Astrocyte of the spinal cord (primary cell): ENCODE results near the gene TCF12.

Experiments used
- DNase-seq: peaks from one replicate; pipeline ENCODE4 v3.0.0; 2011; ENCODE audit warnings: low read depth, low spot score
- H3K4me3 ChIP-seq: 2 replicates; pipeline ENCODE4 v1.5.1; 2011; ENCODE audit warnings: low read depth, mild to moderate bottlenecking, low read length, moderate library complexity
- in situ Hi-C: cut with HindIII; loops from 2 replicates; pipeline ENCODE4 v1.10.0; 2017; ENCODE audit warnings: low sequenced_read_pairs
- TF ChIP-seq, protein P1 (sequence below): IDR thresholded peaks from 2 replicates; pipeline ENCODE4 v1.5.1; 2012; ENCODE audit warnings: low read depth, mild to moderate bottlenecking, low read length, inconsistent platforms

Gene TCF12

DNA sequence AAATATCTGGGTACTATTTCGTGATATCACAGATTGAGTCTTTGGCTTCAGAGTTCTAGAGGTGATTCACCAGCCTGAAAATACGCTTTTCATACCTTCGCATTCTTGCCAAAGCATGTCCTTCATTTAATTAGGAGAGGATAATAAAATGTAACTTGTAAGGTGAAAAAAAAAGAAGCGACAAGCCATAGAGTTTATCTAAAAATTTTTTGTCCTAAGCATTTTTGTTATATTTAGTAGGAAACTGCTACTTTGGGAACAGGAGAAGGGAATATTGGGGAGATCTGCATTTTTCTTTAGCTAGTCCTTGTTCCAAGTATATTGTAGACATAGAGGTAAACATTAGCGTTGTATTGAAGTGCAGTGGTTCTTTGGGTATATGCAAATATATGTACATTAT lies 120.1 kb downstream of the TCF12 start:
- no peak overlapping the region for H3K4me3 ChIP-seq
- no peak for DNase-seq
- in situ Hi-C loops: no loop called here
- TF ChIP-seq, protein P1, sequence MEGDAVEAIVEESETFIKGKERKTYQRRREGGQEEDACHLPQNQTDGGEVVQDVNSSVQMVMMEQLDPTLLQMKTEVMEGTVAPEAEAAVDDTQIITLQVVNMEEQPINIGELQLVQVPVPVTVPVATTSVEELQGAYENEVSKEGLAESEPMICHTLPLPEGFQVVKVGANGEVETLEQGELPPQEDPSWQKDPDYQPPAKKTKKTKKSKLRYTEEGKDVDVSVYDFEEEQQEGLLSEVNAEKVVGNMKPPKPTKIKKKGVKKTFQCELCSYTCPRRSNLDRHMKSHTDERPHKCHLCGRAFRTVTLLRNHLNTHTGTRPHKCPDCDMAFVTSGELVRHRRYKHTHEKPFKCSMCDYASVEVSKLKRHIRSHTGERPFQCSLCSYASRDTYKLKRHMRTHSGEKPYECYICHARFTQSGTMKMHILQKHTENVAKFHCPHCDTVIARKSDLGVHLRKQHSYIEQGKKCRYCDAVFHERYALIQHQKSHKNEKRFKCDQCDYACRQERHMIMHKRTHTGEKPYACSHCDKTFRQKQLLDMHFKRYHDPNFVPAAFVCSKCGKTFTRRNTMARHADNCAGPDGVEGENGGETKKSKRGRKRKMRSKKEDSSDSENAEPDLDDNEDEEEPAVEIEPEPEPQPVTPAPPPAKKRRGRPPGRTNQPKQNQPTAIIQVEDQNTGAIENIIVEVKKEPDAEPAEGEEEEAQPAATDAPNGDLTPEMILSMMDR: no peak

DNA sequence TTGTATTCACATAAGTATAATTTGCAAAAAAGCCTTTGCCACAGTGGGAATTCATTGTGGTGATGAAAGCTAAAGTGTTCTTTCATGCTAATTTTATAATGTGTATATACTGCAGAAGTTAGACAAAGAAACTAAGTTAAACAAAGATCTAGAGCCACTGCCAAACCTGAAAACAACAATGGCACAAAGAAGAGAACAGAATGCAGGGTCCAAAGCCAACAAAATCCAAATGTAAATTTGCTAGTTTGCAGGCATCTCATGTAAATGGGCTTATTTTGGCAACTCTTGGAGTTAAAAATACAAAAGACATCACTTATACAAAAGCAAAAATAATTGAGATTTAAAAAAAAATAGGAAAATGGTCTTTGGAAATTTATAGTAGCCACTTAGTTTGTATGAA lies 123.0 kb downstream of the TCF12 start:
- DNase-seq: no peak
- in situ Hi-C loops: no loop called here
- no peak overlapping the region for H3K4me3 ChIP-seq
- TF ChIP-seq, protein P1: no peak

DNA sequence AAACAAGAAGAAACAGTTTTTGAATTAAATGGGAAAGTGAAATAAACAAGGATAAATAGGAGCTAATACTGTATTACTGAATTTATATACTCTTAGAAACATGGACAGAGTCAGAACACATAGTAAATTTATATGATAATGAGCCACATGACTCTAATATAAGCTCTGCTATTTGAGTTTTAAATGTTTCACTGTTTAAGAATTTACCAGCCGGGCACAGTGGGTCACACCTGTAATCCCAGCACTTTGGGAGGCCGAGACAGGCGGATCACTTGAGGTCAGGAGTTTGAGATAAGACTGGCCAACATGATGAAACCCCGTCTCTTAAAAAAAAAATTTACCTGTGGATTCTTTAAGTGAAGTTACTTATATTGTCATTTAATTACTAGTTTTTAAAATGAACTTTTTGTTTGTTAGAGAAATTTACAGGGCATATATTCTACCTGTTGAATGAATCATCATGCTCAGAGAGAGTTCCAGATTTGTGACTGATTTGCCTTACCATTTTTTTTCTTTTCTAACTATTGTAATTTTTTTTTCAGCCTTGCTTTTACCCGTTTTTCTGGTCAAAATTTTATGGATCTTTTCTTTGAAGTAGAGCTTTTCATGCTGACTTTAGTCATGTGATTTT lies 125.7 kb downstream of the TCF12 start:
- in situ Hi-C loops: no loop called here
- TF ChIP-seq, protein P1: no peak
- no peak overlapping the region for H3K4me3 ChIP-seq
- no peak for DNase-seq

DNA sequence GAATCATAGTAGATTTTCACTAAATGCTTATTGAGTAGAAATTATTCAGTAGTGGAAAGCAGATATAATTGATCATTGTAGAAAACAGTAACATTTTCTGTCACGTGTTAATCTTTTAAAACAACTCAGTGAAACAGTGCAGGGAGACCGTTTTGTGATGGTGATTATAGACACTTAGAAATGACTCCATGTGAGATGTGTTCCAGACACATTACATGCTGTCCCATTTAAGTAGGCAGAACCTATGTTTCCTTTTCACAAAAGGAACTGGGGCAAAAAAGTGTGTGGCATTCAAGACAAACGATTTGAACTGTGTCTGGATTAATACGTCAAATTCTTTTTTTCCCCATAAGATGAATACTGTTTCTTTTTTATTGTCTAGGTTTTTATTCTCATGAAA lies 126.5 kb downstream of the TCF12 start:
- TF ChIP-seq, protein P1: no peak
- DNase-seq: no peak
- in situ Hi-C loops: no loop called here
- H3K4me3 ChIP-seq: no peak overlapping the region

DNA sequence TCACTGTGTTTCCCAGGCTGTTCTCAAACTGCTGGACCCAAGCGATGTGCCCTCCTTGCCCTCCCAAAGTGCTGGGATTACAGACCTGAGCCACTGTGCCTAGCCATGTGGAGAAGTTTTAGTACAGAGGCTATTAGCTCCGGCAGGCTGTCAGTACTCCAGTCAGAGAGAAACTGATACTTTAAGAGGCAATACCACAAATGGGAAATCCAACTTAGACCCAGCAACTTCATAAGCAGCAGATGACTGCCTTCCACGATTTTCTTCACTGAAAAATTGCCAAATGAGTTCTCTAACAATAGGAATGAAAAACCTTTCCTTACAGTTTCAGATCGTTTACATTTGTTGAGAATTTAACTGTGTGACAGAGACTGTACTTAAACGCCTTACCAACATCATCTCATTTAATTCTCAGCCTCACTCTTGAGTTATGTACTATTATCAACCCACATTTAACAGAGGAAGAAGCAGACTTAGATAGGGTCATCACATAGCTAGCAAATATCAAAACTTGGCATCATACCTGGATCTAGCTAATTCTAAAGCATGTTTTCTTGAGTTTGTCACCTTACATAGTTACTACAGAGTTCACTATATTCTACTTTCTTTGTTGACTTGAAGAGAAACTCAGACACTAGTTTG lies 127.4 kb downstream of the TCF12 start:
- in situ Hi-C loops: no loop called here
- TF ChIP-seq, protein P1: no peak
- no peak for DNase-seq
- H3K4me3 ChIP-seq: no peak overlapping the region

DNA sequence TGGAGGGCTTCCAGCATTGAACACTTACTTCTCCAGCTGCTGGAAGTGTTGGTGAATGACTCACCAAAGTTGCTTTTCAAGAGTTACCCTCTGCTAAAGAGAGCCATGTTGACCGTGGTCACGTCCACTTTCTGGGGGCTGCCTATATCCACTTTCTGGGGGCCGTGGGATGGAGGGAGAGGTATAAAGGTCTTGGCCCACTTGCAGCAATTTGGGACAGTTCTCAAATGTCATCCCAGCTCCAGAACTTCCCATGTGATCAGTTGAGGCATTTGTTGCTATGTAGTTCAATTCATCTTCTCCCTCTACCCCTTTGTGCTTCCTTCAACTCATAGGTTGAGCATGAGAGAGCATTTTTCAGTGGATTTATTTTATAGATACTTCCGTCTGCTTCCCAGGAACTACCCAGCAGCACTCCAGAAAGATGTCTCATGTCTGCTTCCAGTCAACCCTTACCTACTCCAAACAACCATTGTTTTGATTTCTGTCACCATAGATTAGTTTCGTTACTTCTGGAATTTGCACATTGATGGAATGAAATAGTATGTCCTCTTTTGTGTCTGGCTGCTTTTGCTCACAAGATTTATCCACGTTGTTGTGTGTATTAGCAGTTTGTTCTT lies 130.6 kb downstream of the TCF12 start:
- no peak overlapping the region for H3K4me3 ChIP-seq
- in situ Hi-C loops: no loop called here
- no peak for DNase-seq
- TF ChIP-seq, protein P1: no peak
